ENCODE results near the gene ABCA13.

Gene ABCA13

GRCh38 chr7:48175019-48175418, 3.8 kb downstream of the ABCA13 start:
- no peak for DNase-seq (ENCODE audit: extremely low read depth, low read depth)
- TF ChIP-seq CTCF (IDR thresholded peaks at IDR 0.05; ENCODE audit: low read depth, low read length), result no peak

- TF ChIP-seq CTCF (IDR thresholded peaks at IDR 0.05; ENCODE audit: low read depth, low read length), result no peak
- DNase-seq (ENCODE audit: extremely low read depth, low read depth), result no peak
Measured at GRCh38 chr7:48176356-48176893, 5.2 kb downstream of the ABCA13 start.

GRCh38 chr7:48177271-48177670, 6.0 kb downstream of the ABCA13 start:
- TF ChIP-seq CTCF (IDR thresholded peaks at IDR 0.05; ENCODE audit: low read depth, low read length), result no peak
- DNase-seq (ENCODE audit: extremely low read depth, low read depth), result no peak

GRCh38 chr7:48179496-48180030, 8.3 kb downstream of the ABCA13 start:
- no peak for DNase-seq (ENCODE audit: extremely low read depth, low read depth)
- no peak for TF ChIP-seq CTCF (IDR thresholded peaks at IDR 0.05; ENCODE audit: low read depth, low read length)

- DNase-seq (ENCODE audit: extremely low read depth, low read depth), result no peak
- no peak for TF ChIP-seq CTCF (IDR thresholded peaks at IDR 0.05; ENCODE audit: low read depth, low read length)
Measured at GRCh38 chr7:48180981-48181380, 9.7 kb downstream of the ABCA13 start.

- no peak for TF ChIP-seq CTCF (IDR thresholded peaks at IDR 0.05; ENCODE audit: low read depth, low read length)
Measured at GRCh38 chr7:48182718-48183369, 11.6 kb downstream of the ABCA13 start.

GRCh38 chr7:48183370-48183743, 12.1 kb downstream of the ABCA13 start:
- no peak for DNase-seq (ENCODE audit: extremely low read depth, low read depth)

More at GRCh38 chr7:48182718-48183369, 11.6 kb downstream of the ABCA13 start:
- DNase-seq (ENCODE audit: extremely low read depth, low read depth), result no peak

More at GRCh38 chr7:48183370-48183743, 12.1 kb downstream of the ABCA13 start:
- TF ChIP-seq CTCF (IDR thresholded peaks at IDR 0.05; ENCODE audit: low read depth, low read length), result no peak
